ENCODE results near the gene GATD1.

Gene GATD1

DNA sequence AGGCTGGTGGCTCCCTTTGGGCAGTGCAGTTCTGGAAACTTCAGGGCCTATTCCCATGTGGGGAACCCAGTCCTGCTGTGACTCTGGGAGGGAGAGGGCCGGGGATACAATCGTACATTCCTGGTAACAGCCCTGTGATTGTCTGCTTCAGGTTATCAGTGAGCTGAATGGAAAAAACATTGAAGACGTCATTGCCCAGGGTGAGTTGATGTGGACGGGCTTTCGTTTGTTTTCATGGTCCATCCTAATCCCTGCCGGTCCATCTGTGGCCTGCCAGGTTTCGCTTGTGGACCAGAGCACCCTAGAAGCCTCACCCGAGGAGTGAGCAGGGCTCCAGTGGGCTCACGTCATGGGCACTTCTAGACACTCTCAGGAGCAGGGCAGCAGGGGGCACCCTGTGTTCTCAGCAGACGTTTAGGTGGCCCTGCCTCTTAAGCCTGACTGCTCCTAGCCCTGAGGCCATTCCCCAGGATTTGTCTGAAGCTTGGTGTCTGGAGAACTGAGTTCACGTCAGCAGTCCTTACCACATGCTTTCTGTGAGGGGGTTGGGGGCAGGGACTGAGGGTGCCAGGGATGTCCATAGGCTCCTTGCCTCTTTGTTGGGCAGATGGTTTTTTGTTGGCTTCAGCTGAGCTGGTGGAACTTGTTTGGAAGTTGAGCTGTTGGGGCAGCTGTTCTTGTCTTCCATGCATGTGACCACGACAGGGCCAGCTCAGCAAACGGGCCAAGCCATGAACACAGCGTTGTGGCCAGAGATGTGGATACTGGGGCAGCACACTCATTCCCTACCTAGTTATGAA is 34.4 kb upstream of the GATD1 start:
- no peak for DNase-seq

DNA sequence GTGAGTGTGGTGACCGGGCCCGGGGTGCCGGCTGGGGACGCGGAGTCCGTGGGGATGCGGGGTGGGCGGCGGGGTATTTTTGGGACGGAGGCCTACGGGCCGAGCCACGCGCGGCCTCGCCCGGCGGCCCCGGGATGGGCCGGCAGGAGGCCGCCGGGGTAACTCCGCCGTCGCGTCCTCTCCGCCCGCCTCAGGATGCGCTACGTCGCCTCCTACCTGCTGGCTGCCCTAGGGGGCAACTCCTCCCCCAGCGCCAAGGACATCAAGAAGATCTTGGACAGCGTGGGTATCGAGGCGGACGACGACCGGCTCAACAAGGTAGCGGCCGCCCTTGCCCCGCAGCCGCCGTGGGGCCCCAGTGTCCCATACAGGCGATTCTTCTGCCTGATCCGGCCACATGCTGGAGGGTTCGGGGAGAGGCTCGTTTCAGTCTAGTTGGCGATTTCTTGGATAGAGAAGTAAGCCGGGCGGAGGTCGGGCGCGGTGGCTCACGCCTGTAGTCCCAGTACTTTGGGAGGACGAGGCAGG is 32.8 kb upstream of the GATD1 start:
- no peak for DNase-seq

DNA sequence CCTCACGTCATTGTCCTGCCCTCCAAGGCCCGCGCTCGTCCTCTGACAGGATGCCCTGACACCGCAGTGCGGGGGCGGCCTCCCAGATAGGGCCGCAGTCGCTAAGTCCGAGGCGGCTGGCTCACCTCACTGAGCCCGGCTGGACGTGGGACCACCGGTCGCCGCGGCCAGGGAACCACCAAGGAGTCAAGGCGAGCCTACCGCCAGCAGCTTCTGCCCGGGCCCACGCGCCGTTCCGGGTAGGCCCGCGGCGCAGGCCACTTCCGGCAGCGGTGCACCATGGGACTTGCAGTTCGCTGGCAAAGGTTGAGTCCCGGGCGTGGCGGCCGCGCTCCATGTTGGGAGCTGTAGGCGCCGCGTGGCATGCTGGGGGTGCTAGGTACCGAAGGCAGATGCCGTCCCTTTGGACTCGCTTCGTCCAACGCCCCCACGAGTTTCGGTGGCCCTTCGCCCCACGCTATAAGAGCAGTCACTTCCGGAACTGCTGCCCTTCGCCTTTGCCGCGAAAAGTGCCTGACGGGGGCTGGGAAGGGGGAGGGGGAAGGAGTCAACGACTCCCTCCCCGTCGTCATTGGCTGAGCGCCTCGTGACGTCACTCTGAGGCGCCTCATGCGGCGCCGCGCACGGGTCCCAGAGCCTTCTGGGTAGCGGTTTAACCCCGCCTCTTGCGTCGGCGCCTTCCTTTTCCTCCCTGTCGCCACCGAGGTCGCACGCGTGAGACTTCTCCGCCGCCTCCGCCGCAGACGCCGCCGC is 32.2 kb upstream of the GATD1 start, which contains the start of gene RPLP2:
TSS of gene RPLP2 (plus strand) at position 681 of the 753 bp plus-strand sequence. CDS start 268 bp downstream, outside the sequence.
- peak; percentile 95 to 98 (median 96) for DNase-seq

DNA sequence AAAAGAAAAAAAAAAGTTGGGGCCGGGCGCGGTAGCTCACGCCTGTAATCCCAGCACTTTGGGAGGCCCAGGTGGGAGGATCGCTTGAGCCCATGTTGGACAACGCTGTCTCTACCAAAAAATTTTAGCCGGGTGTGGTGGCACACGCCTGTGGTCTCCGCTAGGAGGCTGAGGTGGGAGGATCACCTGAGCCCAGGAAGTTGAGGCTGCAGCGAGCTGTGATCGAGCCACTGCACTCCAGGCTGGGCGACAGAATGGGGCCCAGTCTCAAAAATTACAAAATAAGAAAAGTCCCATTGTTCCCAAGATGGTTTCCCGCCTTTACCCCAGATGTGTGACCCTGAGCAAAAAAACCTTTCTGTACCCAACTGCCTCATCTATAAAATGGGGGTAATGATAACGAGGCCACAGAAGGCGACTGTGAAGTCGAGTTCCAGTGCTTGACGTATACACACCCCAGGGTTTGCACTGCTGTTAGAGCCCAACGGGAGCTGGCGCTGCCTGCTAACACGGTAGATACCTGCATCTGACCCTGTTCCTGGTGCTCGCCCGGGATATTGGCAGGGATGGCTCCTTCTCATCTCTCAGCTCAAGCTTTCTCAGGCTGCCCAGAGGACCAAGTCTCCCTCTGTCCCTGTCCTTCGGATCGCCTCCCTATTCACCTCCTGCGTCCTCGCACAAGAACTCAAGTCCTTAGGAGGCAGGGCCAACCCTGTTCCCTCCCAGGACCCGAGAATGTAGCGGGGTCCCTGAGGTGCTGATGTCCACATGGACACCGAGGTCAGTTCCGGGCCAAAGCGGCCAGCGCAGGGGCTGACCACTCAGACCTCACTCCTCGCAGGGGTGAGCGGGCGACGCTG is 31.4 kb upstream of the GATD1 start:
- DNase-seq, result no peak

DNA sequence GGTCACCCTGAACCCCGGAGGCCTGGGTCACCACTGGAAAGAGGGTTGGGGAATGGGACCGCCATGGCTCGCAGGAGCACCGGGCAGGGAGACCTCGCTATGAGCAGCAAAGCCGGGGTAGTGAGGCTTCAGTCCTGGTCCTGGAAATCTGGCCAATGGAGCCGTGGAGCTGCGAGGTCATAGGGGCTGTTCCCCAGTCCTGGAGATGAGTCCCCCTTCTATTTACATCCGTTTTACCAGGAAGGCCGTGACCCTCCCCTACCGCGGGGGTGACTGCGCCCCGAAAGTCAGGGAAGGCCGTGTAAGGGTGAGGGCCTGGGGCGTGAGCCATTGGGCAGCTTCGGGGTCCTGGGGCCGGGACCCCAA is 27.3 kb upstream of the GATD1 start:
- DNase-seq, result no peak

DNA sequence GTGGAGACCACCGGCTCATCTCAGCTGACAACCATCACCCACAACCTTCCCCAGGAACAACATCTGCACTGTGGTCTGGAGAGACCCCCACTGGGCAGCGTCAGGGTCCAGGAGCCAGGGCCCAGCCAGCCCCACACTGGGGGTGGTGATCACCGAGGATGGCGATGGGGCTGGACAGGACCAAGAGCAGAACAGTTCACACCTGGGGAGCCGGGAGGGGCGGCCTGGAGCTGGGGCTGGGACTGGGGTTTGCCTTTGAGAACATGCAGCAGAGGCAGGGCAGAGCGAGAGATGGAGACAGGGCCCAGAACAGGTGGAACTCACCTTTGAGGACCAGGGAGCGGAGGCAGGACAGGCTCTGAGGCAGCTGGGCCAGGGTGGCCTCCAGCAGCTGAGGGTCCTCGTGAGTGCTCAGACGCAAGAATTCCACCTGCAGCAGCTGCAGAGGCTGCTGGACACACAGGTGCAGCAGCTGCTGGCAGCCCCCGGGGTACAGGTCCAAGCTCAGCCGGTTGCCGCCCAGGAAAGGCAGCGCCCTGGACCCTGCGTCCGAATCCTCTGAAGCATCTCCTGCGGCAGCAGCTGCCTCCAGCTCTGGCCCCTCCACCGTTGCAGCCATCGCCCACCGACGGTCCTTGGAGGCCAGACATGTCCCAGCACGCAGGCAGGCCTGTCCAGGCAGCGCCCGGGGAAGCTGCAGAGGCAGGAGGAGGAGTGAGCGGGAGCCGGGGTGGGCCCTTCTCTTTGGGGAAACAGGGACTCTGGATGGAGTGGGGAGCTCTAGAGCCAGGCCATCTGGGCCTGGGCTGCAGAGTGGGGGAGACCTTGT is 26.7 kb upstream of the GATD1 start:
- DNase-seq, result no peak

DNA sequence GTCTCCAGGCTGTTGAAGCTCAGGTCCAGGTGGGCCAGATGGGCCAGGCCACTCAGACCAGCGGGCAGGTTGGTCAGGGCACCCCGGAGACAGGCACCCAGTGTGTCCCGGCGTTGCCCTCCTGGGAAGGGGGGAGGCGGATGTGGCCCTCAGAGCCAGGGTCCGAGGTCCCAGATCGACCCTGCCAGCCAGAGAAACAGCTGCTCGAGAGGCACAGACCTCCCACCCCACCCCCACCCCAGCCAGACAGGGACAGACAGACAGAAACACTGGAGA is 26.1 kb upstream of the GATD1 start:
- no peak for DNase-seq

DNA sequence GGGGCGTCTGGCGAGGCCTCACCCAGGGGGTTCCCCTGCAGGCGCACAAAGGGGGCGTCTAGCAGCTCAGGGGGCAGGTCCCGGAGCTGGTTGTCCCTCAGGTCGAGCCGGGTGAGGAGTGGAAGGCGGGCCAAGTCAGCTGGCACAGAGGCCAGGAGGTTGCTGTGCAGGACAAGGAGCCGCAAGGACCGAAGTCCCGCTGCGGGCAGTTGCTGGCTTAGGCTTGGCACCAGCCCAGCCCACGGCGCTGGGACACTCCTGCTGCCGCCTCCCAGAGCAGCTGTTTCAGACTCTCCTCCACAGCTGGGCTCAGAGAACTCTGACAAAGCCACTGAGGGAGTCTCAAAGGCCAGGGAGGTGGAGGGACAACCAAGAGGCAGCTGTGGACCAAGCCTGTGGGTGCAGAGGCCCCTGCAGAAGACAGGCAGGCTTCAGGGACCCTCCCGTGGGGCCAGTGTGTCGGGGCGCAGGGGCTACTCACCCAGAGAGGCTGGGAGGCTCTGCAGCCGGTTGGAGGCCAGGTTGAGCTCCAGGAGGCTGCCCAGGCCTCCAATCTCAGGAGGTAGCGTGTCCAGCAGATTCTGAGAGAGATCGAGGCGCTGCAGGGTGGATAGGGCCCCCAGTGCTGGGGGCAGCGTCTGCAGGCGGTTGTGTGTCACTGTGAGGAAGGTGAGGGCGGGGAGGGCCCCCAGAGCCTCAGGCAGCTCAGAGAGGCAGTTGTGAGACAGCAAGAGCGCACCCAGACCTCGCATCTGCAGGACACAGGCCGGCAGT is 25.6 kb upstream of the GATD1 start:
- DNase-seq, result no peak

DNA sequence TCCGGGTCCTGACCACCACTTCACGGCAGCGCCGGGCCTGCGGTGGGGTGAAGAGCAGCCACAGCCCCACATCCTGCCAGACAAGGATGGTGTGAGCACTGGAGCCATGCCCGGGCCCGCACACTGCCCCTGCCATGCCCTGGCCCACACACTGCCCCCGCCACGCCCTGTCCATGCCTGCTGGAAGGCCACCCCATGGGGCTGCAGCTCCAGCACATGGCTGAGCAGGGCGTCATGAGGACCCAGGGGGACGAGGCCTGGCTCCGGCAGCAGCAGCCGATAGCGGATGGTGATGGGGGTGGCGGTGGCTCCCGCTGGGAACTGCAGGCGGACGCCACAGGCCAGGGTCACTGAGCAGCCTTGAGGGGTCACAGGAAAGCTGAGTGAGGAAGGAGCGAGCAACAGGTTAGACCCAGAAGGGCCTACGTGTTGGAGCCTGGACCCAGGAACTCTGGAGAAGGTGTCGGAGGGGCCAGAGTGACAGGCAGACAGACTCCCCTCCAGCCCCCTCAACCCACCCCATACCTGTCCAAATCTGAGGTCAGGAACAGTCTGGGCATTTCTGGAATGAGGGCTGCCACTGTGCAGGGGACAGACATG is 24.8 kb upstream of the GATD1 start:
- no peak for DNase-seq

DNA sequence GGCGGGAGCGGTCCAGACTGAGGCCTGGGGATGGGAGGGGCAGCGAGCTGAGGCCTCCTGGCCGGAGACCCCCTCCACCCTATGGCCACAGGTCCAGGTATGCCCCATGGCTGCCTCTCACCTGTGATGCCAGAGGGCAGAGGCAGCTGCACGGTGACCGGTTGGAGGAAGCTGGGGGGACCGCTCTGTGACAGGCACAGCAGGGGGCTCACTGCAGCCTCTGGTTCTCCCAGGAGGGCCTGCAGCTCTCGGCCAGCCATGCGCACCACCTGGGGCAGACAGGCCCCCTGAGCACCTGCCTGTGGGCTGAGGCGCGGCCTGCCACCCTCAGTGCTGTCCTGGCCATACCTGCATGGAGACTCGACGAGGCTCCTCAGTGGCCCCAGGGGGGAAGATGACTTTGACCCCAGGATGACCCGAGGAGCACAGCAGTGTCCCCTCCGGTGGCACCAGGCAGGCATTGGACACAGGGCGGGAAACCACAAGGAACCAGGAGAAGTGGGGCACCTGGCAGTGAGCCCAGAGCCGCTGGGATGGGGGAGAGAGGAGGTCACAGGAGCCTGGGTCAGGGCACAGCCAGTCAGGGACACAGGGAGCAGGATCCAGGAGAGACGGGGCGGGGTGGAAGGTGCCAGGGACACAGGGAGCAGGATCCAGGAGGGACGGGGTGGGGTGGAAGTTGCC is 24.0 kb upstream of the GATD1 start:
- DNase-seq, result no peak

DNA sequence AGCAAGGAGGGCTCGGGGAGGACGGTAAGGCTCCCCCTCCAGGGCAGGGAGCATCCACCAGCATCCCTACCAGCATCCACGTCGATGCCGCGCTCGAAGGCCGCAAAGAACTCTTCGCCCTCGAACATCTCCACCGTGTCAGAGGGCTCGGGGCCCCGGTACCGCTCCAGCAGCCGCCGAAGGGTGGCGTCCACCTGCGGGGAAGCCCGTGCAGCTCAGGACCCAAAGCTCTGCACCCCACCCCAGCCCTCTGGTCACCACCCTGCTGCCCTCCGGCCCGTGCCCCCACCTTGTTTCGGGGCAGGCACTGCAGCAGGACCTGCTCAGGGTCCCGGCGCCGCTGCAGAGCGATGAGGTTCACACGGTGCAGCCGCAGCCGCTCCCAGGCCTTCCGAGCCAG is 23.2 kb upstream of the GATD1 start:
- no peak for DNase-seq

DNA sequence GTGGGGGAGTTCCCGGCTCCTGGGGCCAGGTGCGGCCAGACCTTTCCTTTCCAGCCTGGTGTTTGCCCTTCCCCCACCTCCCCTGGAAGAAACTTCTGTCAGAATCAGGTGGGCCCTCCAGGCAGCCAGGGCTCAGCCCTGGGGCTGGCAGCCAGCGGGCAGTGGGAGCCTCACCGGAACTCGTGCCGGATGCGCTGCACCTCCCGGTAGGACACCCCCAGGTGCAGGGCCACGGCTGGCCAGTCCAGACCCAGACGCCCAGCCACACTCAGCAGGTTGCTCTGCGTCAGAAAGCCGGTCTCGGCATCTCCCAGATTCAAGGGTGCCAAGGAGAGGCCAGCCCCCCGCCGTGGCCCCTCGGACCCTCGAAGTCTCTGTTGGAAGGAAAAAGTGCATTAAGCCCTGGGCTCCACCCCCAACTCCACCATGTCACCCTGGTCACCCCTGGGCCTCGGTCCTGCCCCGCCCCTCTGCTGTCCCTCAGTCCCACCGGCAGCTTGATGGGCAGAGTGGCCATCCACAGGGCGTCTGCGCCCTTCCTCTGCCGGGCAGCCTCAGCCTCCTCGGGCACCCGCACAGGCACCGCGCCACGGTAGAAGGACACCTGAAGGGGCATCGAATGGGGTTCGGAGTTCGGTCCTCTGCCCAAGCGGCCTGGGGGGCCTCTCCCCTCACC is 22.5 kb upstream of the GATD1 start:
- DNase-seq, result no peak

DNA sequence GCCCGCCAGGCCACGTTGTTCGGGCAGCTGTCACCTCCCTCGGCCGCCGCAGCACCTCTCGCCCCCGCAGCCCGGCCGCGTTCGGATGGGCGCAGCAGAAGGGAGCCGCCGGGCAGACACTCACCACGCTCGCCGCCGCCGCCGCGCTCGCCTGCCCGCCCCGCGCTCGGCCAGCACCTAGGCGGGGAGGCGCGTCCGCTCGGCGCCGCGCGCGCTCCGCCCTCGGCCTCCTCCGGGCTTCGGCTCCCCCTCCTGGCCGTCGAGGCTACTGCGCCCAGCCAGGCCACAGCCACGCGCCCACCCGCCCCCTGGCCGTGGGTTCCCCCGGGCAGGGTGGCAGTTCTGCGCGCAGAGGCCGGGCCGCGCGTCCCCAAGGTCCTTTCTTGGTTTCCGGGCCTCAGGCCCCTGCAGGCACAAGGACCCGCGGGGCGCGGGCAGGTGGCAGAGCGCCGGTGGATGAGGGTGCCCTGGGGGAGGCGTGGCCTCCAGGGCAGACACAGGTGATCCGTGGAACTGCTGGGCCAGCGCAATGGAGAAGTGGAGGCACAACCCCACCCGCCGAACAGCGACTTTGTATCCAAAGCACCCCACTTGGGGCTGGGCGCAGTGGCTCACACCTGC is 20.9 kb upstream of the GATD1 start, which contains the start of gene SLC25A22:
TSS of gene SLC25A22 (minus strand) at position 189 of the 621 bp plus-strand sequence. CDS start 3,275 bp downstream, outside the sequence.
- peak; percentile 65 to 76 (median 74) for DNase-seq

DNA sequence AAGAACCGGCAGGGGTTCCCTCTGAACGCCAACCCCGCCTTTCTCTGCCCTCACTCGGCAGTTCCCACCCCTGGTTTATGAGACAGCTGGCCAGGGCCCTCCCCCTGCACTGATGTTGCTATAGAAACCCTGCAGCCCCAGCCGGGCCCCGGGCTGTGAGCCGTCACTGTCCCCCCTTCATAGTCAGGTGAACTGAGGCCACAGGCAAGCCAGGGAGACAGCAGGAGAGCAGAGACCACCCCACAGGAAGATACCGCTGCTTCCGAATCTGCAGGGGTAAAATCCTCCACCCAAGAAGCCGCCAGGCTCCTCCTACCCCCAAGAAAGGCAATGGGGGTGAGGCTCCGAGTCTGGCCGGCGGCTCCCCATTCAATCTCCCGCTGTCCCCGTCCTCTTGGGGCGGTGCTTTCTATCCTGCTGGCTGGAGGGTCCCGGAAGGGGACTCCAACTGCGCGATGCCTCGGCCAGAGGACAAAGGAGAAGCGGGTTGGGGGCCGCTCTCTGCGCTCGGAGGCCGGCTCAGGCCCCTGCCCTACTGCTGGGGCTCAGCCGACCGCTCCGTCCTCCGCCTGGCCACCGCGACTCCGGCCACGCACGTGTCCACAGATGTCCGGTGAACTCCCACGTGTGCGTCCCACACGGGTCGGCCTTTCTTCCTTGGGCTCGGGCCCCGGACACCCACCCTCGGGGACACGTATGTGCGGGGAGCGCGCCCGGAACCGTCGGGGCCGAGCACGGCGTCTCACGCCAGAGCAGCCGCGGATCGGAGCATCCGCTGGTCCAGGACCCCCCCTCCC is 20.2 kb upstream of the GATD1 start:
- peak; percentile 52 to 70 (median 60) for DNase-seq

DNA sequence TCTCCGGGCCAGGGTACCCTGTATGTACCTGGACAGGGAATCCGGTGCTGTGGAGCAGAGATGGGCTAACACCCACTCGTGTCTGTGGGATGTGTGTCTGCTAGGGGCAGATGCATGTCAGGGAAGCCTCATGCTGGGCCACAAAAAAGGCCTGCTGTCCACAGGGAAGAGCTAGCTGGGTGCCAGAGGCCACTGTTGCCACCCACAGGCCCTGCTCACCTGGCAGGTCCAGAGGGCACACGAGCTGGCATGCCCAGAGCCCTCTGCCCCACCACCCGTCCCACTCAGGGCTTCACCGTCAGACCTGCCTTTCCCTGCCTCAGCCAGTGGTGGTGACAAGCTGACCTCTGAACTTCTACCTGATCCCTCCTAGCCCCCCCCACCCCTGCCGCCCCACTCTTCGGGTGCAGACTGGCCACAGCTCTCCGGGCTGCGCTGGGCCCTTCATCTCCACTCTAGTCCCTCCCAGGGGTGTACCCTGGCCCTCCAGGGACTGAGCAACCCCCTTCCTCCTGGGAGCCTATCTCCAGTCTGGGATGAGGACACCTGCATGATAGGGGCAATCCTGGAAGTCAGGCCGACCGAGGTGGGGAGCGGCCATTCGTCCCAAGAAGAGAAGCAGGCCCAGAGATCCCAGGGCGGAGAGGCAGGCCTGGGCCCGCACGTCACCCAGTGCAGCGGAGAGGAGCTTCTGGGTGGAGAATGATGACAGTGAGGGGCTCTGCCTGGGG is 19.4 kb upstream of the GATD1 start:
- DNase-seq, result no peak

DNA sequence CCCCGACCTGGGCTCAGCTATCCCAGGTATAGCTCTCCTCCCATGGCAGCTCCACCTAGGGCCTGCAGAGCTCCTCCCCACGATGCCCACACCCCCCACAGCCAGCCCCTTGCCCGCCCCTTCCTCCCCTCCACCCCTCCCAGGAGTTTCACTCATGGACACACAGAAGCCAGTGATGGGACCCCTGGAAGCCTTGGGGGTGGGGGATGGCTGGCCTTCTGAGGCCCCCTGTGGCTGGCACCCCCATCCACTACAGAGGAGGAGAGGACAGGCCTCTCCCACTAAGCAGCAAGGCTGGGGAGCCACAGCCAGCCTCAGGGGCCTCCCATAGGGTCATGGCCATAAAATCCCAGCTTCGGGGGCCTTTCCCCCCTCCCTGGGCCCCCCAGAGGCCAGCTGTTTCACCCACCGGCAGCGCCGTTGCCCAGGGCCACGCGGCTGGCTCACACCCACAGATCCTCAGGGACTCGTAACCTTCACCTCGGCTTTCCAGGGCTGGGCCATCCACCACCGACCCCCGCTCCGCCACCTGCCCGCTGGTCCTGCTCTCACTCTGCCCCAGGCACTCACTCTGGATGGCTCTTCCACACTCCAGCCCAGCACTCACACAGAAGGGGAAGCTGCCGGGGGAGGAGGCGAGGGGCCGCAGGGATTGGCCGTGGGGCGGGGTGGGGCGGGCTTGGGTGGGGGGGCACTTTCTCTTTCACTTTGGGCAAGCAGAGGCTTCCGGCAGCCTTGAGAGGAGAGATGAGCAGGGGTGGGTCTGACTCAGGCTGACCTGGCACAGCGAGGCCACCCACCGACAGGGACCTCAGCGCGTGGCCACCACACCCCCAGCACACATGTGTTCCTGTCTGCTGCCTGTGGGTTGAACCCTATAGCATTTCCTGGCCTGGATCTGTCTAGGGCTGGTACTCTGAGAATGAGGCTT is 18.6 kb upstream of the GATD1 start:
- DNase-seq, result peak; percentile 74 to 84 (median 76)
